Suprapubic skin (tissue), 3 donors: ENCODE results near the gene AASDH.

Source experiments
- POLR2AphosphoS5 ChIP-seq, 3 donors: sonication (generic); formaldehyde crosslinking; IDR thresholded peaks; one replicate each; pipeline ENCODE4 v1.6.1; 2017; ENCODE audit warnings: antibody characterized with exemption in 3 of 3
- TF ChIP-seq, protein P1 (sequence below), 2 donors: fragments of 200-600 bp in 1 of 2; fragments of 450-650 bp in 1 of 2; sonication (generic) in 1 of 2; IDR thresholded peaks; one replicate each; pipeline ENCODE4 v1.5.1; 2016 to 2019; ENCODE audit warnings: antibody characterized with exemption in 2 of 2, mild to moderate bottlenecking in 1 of 2, moderate library complexity in 1 of 2

DNA sequence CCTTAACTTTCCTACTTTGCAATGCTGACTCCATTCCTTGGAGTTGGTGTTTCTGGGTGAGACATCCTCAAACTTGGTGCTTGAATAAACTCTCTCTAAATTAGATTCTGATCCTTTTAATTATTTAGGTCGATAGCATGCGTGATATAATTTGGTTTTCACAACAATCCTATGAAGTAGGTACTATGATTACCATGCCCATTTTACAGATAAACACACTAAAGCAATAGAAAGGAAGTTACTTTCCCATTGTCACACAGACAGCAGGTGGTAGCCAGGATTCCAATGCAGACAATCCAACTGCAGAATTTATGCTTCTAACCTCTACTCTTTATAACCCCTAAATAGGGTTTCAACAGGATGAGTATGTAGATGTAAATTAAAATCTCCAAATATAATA lies 21.7 kb upstream of the AASDH start:
- TF ChIP-seq, protein P1, sequence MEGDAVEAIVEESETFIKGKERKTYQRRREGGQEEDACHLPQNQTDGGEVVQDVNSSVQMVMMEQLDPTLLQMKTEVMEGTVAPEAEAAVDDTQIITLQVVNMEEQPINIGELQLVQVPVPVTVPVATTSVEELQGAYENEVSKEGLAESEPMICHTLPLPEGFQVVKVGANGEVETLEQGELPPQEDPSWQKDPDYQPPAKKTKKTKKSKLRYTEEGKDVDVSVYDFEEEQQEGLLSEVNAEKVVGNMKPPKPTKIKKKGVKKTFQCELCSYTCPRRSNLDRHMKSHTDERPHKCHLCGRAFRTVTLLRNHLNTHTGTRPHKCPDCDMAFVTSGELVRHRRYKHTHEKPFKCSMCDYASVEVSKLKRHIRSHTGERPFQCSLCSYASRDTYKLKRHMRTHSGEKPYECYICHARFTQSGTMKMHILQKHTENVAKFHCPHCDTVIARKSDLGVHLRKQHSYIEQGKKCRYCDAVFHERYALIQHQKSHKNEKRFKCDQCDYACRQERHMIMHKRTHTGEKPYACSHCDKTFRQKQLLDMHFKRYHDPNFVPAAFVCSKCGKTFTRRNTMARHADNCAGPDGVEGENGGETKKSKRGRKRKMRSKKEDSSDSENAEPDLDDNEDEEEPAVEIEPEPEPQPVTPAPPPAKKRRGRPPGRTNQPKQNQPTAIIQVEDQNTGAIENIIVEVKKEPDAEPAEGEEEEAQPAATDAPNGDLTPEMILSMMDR (IDR thresholded peaks at IDR 0.05), result no peak
- no peak for TF ChIP-seq POLR2AphosphoS5 (IDR thresholded peaks at IDR 0.05)
